ENCODE measurements around the gene TRPC4AP. TPM values are rescaled to one million over a fixed set of nuclear protein-coding genes. Genes with fewer than 3 reads are reported as not detected.

TRPC4AP gene
- total RNA-seq, 3 donors from 2014 or later = 49.6 to 60.5 (median 53.8) TPM

GRCh38 chr20:34995696-34996095 lies 96.9 kb downstream of the TRPC4AP start:
- DNase-seq (peak in 1 of 3 donors; percentile 34), ATAC-seq (no peak)
- intact Hi-C loops (cut with DNase I, micrococcal nuclease) = no loop called here
- H3K9me3 ChIP-seq = no peaks in the 10 kb centered on the region
- H3K36me3 ChIP-seq (ENCODE audit: low read depth) = peaks cover 5% of the 10 kb centered on the region
- H3K4me3 ChIP-seq = no peak overlapping the region
- TF ChIP-seq CTCF (IDR thresholded peaks at IDR 0.05) = no peak
- H3K4me1 ChIP-seq (ENCODE audit: low read depth) = peaks cover 4% of the 10 kb centered on the region

GRCh38 chr20:34995192-34995591 lies 97.4 kb downstream of the TRPC4AP start:
- H3K36me3 ChIP-seq (ENCODE audit: low read depth) = peaks cover 5% of the 10 kb centered on the region
- TF ChIP-seq CTCF (IDR thresholded peaks at IDR 0.05) = no peak

GRCh38 chr20:34994509-34995131 lies 98.0 kb downstream of the TRPC4AP start:
- ATAC-seq (no peak), DNase-seq (peak in 1 of 3 donors; percentile 15)
- Histone ChIP-seq H3K4me1 (ENCODE audit: low read depth) (peaks cover 4% of the 10 kb centered on the region), H3K9me3 (no peaks in the 10 kb centered on the region), H3K4me3 (no peak overlapping the region), H3K36me3 (ENCODE audit: low read depth) (peaks cover 5% of the 10 kb centered on the region)
- intact Hi-C loops (cut with DNase I, micrococcal nuclease) = no loop called here
- TF ChIP-seq CTCF (IDR thresholded peaks at IDR 0.05) = no peak

More at GRCh38 chr20:34995192-34995591, 97.4 kb downstream of the TRPC4AP start:
- Histone ChIP-seq H3K4me1 (ENCODE audit: low read depth) (peaks cover 4% of the 10 kb centered on the region), H3K4me3 (no peak overlapping the region), H3K9me3 (no peaks in the 10 kb centered on the region)
- ATAC-seq = no peak
- intact Hi-C loops (cut with DNase I, micrococcal nuclease) = no loop called here
- DNase-seq = peak in 1 of 3 donors; percentile 37

- H3K9me3 ChIP-seq = no peaks in the 10 kb centered on the region
- peaks cover 3% of the 10 kb centered on the region for H3K36me3 ChIP-seq (ENCODE audit: low read depth)
- ATAC-seq = no peak
- TF ChIP-seq CTCF (IDR thresholded peaks at IDR 0.05) = no peak
- peaks cover 4% of the 10 kb centered on the region for H3K4me1 ChIP-seq (ENCODE audit: low read depth)
- H3K4me3 ChIP-seq = no peak overlapping the region
- no peak for DNase-seq
- intact Hi-C loops (cut with DNase I, micrococcal nuclease) = no loop called here
Observed at GRCh38 chr20:34993941-34994508, 98.6 kb downstream of the TRPC4AP start.

GRCh38 chr20:34992751-34993417 lies 99.7 kb downstream of the TRPC4AP start:
- intact Hi-C loops (cut with DNase I, micrococcal nuclease) = no loop called here
- TF ChIP-seq CTCF (IDR thresholded peaks at IDR 0.05) = no peak
- Histone ChIP-seq H3K9me3 (no peaks in the 10 kb centered on the region), H3K4me1 (ENCODE audit: low read depth) (peaks cover 4% of the 10 kb centered on the region), H3K4me3 (no peak overlapping the region), H3K36me3 (ENCODE audit: low read depth) (no peaks in the 10 kb centered on the region)
- DNase-seq (no peak), ATAC-seq (no peak)
